Activated naive CD4-positive, alpha-beta T cell treated with anti-CD3 and anti-CD28 coated beads, Interleukin-2, amount 50 U/mL, for 24 hours (primary cell): ENCODE data around the gene GPC3.
"Not testable (repeated sequence)": the region's sequence is repeated elsewhere in the genome, so short reads cannot be mapped to it uniquely, and the experiment has no call there.

Experiments used
- H3K27ac Mint-ChIP-seq: one replicate; pipeline ENCODE4 v1.8.0; 2021; ENCODE audit warnings: mild to moderate bottlenecking, mixed read lengths
- H3K27me3 Mint-ChIP-seq: one replicate; pipeline ENCODE4 v1.8.0; 2021; ENCODE audit warnings: mixed read lengths
- H3K36me3 Mint-ChIP-seq: one replicate; pipeline ENCODE4 v1.8.0; 2021; ENCODE audit warnings: mixed read lengths
- H3K4me1 Mint-ChIP-seq: one replicate; pipeline ENCODE4 v1.8.0; 2021; ENCODE audit warnings: mixed read lengths
- H3K4me3 Mint-ChIP-seq: one replicate; pipeline ENCODE4 v1.8.0; 2021; ENCODE audit warnings: mild to moderate bottlenecking, mixed read lengths
- H3K9me3 Mint-ChIP-seq: one replicate; pipeline ENCODE4 v1.8.0; 2021; ENCODE audit warnings: mixed read lengths

GPC3 gene

DNA sequence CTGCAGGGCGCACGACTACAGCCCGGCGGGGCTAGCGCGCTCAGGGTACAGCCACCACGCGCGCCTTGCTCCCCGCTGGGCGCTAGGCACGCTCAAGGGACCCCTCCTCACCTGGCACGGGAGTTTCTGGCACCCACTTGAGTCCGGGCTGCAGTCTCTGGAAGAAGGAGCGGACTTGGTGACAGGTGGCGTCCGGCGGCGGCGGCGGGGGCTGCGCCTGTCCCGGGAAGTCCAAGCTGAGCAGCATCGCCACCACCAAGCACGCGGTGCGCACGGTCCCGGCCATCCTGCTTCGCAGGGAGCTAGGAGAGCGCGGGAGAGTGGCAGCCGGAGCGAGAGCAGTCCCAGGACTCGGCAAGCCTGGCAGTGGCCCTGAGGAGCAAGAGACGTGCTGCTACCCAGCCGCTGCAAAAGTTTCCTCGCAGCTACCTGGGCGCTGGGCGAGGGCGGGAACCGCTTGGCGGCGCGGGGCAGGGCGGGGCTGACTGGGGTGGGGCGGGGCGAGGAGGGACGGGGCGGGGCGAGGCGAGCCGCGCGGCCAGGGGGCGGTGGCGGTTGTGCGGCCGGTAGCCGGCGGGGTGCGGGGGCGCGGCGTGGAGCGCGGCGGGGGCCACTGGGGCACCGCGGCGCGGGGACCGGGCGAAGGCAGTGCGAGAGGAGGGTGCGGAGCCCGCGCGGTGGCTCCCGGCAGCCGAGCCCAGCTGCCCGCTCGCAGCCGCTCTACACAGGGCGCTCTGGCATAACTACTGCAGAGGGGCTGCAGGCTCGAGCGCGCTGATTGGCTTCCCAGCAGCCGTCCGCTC is at the start of gene GPC3:
Gene GPC3 (minus strand): TSS at position 431 of the 803 bp plus-strand sequence.
- peak within 1 kb of the TSS; percentile 67 for H3K4me3 Mint-ChIP-seq
- H3K27me3 Mint-ChIP-seq: peaks cover 8% of the 10 kb centered on the region
- H3K4me1 Mint-ChIP-seq: peaks cover 7% of the 10 kb centered on the region
- no peaks in the 10 kb centered on the region for H3K36me3 Mint-ChIP-seq
- no peaks in the 10 kb centered on the region for H3K9me3 Mint-ChIP-seq
- H3K27ac Mint-ChIP-seq: no peak within 1 kb of the TSS

DNA sequence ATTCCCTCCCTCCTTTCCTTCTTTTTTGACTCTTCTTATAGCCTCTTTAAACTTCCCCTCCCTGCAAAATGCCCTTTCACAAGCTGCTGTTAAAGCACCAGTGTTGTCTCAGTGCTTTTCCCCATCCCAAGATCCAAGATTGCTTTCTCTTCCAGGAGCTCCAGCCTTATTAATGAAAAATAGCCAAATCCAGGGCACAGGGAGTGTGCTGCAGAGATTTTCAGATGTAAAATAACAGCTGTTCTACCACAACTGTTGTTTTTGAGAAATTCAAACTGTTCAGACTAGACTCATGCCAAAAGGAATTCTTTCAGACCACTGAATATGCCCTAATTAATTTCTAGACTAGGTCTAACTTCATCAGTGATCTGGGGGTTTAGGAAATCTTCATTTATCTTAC is 47.0 kb upstream of the GPC3 start:
- H3K4me3 Mint-ChIP-seq: no peak overlapping the region
- no peaks in the 10 kb centered on the region for H3K9me3 Mint-ChIP-seq
- H3K27ac Mint-ChIP-seq: no peak overlapping the region
- no peaks in the 10 kb centered on the region for H3K4me1 Mint-ChIP-seq
- no peaks in the 10 kb centered on the region for H3K27me3 Mint-ChIP-seq
- no peaks in the 10 kb centered on the region for H3K36me3 Mint-ChIP-seq

DNA sequence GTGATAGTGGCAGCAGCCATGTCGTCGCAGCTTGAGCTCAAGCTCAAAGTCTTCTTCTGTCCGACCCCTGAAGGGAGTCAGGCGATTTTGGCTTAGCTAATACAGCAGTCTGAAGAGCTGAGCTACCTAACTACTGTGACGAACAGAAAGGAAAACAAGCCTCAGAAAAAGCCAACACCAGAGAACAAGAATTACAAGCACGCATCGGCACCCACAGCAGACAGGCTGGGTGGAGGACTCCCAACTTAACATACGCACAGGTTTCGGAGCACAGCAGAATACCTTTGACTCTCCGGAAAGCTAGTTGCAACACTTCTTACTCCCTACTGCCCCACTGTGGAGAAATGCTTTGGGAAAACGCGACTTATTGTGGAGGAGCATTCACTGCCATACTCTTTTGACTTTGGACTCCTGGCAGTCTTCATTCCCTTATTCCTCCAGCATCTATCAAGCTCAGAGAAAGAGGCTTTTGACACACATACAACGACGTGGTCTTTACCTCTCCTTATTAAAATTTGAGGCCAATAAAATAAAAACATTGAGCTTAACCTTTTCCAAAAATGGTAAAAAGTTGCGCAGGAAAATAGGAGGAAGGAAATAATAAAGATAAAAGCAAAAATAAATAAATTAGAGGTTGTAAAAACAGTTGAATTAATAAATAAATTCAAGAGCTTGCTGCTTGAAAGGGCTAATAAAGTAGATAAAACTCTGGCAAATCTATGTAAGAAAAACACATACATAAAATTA is 41.3 kb upstream of the GPC3 start:
- H3K27me3 Mint-ChIP-seq: no peaks in the 10 kb centered on the region
- no peaks in the 10 kb centered on the region for H3K9me3 Mint-ChIP-seq
- H3K27ac Mint-ChIP-seq: no peak overlapping the region
- peaks cover 8% of the 10 kb centered on the region for H3K4me1 Mint-ChIP-seq
- H3K36me3 Mint-ChIP-seq: no peaks in the 10 kb centered on the region
- no peak overlapping the region for H3K4me3 Mint-ChIP-seq

DNA sequence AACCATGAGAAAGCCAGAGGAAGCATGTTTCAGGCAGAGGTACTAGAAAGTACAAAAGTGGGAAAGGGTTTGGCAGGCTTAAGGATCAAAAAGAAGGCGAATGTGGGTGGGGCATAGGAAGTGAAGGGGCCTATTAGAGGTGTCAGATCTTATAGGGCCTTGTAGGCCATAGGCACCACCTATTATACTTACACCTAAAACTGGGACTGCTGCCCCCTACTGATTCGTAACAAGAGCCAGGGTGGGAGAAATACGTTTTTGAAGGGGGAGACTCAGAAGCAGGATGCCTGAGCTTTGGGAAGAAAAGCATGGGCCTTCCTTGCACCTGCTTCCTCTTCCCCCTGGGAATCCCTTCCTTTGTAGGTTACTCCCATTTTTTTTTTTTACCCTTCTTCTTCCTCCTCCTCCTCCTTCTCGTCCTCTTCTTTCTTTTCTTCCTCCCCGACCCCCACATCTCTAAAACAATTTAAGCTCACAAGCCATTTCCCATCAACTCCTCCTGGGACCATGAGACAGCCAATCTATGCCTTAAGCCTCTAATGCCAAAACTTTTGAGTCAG is 40.7 kb upstream of the GPC3 start:
- Mint-ChIP-seq H3K27ac (no peak overlapping the region), H3K4me1 (peaks cover 8% of the 10 kb centered on the region), H3K27me3 (no peaks in the 10 kb centered on the region), H3K36me3 (no peaks in the 10 kb centered on the region), H3K4me3 (no peak overlapping the region), H3K9me3 (no peaks in the 10 kb centered on the region)

DNA sequence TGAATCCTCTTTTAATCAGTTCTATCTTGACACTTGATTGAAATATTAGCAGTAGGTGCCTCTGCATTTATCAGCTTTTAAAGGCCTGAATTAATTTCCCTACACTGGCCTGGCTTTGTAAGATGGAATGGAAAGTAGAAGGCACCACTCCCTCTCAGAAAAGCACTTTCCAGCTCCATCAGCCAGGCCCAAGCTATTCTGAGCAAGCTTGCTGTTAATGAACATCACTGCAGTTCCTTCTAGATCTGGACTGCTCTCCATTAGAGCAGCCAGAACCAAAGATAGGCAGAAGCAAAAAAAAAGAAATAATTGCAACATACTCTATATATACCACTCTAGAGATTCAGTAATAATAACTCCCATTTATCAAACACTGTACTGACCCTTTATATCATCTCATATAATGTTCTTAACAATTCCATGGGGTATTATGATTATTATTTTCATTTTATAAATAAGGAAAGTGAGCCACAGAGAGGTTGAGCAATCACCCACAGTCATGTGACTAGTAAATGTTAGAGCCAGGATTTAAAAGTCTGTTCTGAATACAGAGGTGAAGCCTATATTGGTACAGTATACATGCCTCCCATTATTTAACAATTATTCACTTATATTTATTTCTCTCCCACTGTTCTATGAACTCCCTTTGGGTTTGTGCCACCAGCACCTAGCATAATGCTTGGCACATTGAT is 39.4 kb upstream of the GPC3 start:
- Mint-ChIP-seq H3K4me3 (no peak overlapping the region), H3K36me3 (no peaks in the 10 kb centered on the region), H3K27ac (no peak overlapping the region), H3K4me1 (peaks cover 8% of the 10 kb centered on the region), H3K9me3 (no peaks in the 10 kb centered on the region), H3K27me3 (no peaks in the 10 kb centered on the region)

DNA sequence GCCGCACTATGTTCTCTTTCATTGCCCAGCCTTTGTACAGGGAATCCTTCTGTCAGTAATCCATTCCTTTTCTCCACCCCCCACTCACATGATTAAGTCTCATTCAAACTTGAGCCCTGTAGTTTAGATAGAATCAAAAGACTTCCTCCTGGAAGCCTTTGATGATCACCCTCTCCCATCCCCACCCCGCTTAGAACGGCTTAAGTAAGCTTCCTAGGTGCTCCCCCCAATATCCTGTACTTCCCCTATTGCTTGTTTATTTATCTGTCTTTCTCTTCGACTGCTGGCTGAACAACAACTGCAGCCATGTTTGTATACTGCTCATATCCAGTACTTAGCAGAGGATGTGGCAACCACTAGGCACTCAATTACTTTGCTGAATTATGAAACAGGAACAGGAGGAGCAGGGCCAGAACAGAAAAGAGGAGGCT is 38.5 kb upstream of the GPC3 start:
- no peaks in the 10 kb centered on the region for H3K27me3 Mint-ChIP-seq

DNA sequence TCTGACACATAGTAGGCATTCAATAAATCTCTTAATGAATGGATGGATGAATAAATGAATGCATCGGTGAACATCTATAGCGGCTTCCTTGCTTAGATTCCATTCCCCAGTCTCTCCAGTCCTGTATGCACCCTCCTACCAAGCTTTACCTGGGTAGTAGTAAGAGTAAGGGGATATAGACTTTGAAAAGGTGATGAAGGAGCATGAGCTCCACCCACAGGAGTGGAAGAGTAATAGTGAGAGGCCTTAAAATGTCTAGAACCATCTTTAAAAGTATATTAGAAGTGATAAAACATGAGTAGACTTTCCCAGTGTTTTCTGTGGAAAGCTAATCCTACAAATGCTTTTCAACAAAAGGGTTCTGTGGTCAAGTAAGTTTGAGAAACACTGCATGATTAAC is 35.5 kb upstream of the GPC3 start:
- peaks cover 2% of the 10 kb centered on the region for H3K27me3 Mint-ChIP-seq
- no peaks in the 10 kb centered on the region for H3K9me3 Mint-ChIP-seq
- H3K36me3 Mint-ChIP-seq: peaks cover 1% of the 10 kb centered on the region
- H3K4me1 Mint-ChIP-seq: no peaks in the 10 kb centered on the region
- H3K27ac Mint-ChIP-seq: no peak overlapping the region
- H3K4me3 Mint-ChIP-seq: no peak overlapping the region

More for the DNA sequence above, 38.5 kb upstream of the GPC3 start:
- no peak overlapping the region for H3K4me3 Mint-ChIP-seq
- H3K36me3 Mint-ChIP-seq: no peaks in the 10 kb centered on the region
- H3K4me1 Mint-ChIP-seq: peaks cover 8% of the 10 kb centered on the region
- no peaks in the 10 kb centered on the region for H3K9me3 Mint-ChIP-seq
- no peak overlapping the region for H3K27ac Mint-ChIP-seq

DNA sequence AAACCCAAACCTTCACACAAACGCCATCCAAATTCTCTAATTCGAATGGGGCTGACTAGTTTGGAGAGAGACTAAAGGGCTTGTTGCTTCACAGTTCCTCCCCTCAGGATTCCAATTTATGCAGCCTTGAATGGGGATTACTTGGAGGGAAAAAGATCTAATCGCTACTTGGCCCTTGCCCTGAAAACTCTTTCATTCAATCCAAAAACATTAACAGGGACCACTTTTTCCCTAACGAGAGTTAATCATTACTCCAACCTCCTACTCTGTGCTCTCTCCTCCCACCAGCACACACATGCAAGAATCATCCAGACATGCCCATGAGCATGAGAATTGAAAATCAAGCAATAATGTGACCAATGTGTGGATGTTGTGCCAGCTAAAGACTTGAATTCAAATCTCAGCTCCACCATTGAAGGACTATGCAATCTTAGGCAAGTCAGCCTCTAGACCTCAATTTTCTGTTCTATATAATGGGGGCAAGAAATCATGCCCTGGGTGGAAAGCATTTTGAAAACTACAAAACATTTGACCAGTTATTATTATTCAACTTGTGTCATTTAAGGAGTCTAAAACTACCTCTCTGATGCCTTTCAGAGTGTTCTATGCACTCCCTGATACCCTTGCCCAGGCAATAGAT is 34.3 kb upstream of the GPC3 start:
- Mint-ChIP-seq H3K27ac (no peak overlapping the region), H3K9me3 (no peaks in the 10 kb centered on the region), H3K4me1 (no peaks in the 10 kb centered on the region), H3K36me3 (peaks cover 1% of the 10 kb centered on the region), H3K4me3 (no peak overlapping the region), H3K27me3 (peaks cover 2% of the 10 kb centered on the region)

DNA sequence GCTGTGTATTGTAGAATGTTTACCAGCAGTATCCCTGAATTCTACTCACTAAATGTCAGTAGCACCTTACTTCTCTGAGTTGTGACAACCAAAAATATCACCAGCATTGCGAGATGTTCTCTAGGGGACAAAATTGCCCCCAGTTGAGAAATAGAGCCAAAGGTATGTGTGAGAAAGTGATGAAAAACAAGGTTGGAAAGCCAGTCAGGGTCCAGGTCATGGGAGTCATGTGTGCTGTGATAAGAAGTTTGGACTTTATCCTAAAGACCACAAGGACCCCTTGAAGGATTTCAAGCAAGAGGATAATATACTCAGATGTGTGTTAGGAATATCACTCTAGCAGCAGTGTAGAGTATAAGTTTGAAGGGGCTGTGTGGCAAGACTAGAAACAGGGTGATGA is 30.9 kb upstream of the GPC3 start:
- H3K9me3 Mint-ChIP-seq, H3K36me3 Mint-ChIP-seq, H3K4me1 Mint-ChIP-seq, H3K4me3 Mint-ChIP-seq, H3K27me3 Mint-ChIP-seq, H3K27ac Mint-ChIP-seq: not testable (repeated sequence)

DNA sequence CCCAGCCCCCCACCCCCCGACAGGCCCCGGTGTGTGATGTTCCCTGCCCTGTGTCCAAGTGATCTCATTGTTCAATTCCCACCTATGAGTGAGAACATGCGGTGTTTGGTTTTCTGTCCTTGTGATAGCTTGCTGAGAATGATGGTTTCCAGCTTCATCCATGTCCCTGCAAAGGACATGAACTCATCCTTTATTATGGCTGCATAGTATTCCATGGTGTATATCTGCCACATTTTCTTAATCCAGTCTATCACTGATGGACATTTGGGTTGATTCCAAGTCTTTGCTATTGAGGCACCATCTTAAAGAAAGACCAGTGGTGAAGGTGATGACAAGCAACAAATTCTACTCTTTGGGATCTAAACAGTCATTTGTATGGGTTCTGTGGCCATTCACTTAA is 30.1 kb upstream of the GPC3 start:
- not testable (repeated sequence) for H3K36me3 Mint-ChIP-seq, H3K27me3 Mint-ChIP-seq, H3K4me1 Mint-ChIP-seq, H3K4me3 Mint-ChIP-seq, H3K9me3 Mint-ChIP-seq, H3K27ac Mint-ChIP-seq

DNA sequence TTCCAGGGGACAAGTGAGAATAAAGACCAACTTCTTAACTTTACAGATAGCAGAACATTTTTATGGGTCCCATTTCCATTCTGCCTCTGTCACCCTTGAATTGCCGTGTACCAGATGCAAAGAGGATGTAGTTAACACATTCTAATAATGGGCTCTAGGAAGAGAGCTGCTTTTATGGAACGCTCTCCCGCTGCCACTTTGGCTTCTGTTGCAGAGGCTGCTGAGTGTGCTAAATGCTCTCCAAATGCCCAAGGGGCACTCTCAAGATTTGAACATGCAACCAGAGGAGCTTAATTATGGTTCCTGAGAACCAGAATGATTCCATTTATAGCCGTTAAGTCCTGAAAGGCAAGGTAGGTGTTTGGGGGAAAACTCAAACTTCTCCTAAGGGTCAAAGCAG is 28.1 kb upstream of the GPC3 start:
- Mint-ChIP-seq H3K27me3 (peaks cover 2% of the 10 kb centered on the region), H3K4me3 (no peak overlapping the region), H3K4me1 (no peaks in the 10 kb centered on the region), H3K9me3 (no peaks in the 10 kb centered on the region), H3K36me3 (peaks cover 1% of the 10 kb centered on the region), H3K27ac (no peak overlapping the region)

DNA sequence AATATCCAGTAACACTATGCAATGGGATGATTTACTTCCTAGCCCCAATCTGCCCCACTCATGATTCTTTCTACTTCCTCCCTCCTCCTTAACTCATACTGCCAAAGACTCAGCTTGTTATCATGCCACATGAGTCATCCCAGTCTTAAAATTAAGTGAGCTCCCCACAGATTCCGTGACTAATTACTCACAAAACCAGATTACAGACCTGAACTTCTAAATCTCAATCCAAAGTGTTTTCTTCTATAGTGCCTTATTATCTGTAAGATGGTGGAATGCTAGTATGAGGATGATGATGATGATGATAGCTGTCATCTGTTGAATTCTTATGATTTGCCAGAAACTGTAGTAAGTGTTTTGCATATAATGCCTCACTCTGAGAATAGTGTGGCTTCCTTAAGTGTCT is 27.7 kb upstream of the GPC3 start:
- H3K36me3 Mint-ChIP-seq: peaks cover 1% of the 10 kb centered on the region
- peaks cover 2% of the 10 kb centered on the region for H3K27me3 Mint-ChIP-seq
- no peak overlapping the region for H3K4me3 Mint-ChIP-seq
- H3K9me3 Mint-ChIP-seq: no peaks in the 10 kb centered on the region
- no peak overlapping the region for H3K27ac Mint-ChIP-seq
- H3K4me1 Mint-ChIP-seq: no peaks in the 10 kb centered on the region

DNA sequence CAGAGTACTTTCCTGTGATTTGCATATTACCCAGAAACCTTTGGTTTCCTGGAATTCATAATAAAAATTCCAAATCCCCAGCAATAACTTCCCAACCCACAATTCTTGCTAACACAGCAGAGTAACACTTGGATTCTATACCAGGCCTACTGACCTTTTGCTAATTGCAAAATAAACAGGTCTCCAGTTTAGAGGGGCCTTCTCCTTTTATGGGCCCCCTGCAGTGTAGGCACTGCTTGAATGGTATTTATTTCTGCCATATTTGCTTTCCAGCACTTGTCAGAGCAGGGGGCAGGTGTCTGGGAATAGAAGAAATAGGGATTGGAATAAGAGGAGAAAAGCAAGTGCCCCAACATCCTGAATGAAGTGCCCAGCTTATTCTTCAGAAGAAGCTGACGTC is 25.3 kb upstream of the GPC3 start:
- H3K9me3 Mint-ChIP-seq: no peaks in the 10 kb centered on the region
- no peaks in the 10 kb centered on the region for H3K36me3 Mint-ChIP-seq
- H3K27ac Mint-ChIP-seq: no peak overlapping the region
- no peaks in the 10 kb centered on the region for H3K4me1 Mint-ChIP-seq
- no peak overlapping the region for H3K4me3 Mint-ChIP-seq
- H3K27me3 Mint-ChIP-seq: no peaks in the 10 kb centered on the region

DNA sequence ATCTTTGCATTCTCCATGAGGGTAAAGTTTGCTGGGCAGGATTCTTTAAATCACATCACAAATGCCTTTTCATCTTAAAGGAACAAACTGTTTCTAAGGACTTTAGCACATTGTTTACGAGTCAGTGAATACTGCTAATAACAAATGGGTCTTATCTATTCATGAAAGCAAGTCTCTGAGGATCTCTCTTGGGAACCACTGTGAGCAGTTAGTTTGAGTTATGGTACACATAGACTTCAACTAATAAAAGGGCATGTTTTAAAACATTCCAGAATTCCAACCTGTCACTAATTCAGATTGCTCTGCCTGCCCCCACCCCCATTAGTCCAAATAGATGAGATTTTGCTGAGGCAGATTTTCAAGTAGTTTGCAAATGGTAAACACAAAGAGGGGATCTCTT is 22.3 kb upstream of the GPC3 start:
- Mint-ChIP-seq H3K4me3 (no peak overlapping the region), H3K4me1 (no peaks in the 10 kb centered on the region), H3K36me3 (no peaks in the 10 kb centered on the region), H3K9me3 (no peaks in the 10 kb centered on the region), H3K27me3 (no peaks in the 10 kb centered on the region), H3K27ac (no peak overlapping the region)

DNA sequence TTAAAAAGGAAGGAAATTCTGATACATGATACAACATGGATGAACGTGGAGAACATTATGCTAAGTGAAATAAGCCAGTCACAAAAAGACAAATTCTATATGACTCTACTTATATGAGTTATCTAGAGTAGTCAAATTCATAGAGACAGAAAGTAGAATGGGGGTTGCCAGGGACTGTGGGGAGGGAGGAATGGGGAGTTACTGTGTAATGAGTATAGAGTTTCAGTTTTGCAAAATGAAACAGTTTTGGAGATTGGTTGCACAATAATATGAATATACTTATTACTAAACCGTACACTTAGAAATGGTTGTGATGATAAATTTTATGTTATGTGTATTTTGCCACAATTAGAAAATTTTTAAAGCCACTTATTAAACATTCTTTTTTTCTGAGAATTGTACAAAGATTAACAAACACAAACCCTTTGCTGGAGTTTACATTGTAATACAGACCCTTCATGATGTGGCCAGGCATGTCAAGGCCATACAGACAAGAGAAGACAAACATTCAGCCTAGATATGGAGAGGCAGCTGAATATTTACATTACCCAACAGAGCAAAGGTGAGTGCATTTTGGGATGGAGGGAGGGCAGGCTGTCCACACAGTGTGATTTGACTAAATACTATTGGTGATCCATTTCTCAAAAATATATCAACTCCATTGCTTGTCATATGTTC is 21.2 kb upstream of the GPC3 start:
- Mint-ChIP-seq H3K27ac (no peak overlapping the region), H3K4me1 (no peaks in the 10 kb centered on the region), H3K4me3 (no peak overlapping the region), H3K9me3 (no peaks in the 10 kb centered on the region), H3K27me3 (no peaks in the 10 kb centered on the region), H3K36me3 (no peaks in the 10 kb centered on the region)
